NCI-H774 (cell line): Measurements from ENCODE around the gene ACBD6.

Source experiments
- DNase-seq: peaks from one replicate; lab custom pipeline; 2025; lab: John Stamatoyannopoulos, UW

ACBD6 gene

DNA sequence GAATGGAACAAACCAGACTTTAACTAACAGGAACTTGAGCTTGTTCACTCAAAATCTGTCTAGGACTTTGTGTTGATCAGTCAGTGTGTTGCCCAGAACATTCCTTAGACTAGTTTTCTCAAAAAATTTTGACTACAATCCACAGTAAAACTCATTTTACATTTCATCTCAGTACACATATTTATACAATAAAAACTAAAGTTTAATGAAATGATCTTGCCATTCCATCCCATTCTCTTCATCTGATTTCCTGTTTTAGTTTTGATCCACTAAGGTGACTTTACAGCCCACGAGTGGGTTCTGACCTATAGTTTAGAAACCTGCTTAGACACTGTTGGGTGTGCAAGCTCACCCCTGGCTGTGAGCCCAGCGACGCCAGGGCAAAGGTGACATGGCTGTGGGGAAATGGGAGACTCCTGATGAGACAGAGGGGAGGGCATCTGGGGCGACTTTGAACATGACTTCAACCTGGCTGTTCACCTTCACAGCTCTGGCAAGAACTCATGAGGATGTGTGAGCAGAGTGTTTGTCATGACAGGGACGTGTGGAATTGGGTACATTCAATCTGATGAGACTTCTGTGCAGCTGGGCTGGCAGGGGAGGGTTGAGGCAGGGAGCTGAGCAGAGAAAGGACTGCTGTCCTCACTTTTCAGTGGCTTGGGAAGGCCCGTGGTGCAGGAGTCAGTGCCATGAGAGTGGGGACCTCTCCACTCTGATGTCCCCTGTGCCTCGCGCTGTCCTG, 231.7 kb downstream of the ACBD6 start:
- no peak for DNase-seq

DNA sequence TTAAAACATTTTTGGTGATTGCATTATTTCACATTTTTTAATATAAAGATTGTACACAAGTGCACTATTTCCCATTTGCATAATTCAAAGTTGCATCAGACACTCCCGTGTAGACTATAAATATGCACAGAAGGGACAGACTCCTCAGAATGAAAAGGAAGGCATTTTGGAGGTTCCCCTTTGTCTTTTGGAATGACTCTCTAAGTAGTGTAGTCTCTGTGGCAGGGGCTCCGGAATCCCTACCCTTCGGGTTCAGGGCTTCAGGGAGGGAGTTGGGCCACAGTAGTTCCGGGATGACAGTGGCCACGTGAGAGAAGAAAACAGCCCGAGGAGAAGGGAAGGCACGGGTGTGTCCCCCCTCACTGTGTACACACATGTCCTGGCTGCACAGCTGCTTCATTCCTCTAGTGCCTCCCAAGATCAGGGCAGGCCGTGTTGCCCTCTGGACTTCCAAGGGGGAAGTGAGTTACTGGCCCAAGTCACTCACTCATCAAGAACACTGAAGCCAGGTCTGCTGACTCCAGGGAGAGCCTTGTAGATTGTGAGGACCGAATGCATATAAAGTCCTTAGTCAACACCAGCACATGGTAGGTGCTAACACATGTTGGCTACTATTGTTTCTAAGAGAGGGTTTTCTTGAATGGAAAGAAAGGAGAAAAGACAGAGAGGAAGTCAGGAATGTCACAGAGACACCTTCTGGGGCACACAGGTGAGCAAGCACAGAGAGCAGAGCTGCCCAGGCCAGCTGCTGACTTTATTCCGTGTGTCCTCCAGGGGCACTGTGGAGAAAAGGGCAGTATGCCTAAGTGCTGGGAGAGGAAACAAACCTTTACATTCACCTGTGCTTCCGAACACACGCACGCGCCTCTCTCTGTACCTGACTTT, 232.5 kb downstream of the ACBD6 start:
- peak; percentile 44 for DNase-seq

DNA sequence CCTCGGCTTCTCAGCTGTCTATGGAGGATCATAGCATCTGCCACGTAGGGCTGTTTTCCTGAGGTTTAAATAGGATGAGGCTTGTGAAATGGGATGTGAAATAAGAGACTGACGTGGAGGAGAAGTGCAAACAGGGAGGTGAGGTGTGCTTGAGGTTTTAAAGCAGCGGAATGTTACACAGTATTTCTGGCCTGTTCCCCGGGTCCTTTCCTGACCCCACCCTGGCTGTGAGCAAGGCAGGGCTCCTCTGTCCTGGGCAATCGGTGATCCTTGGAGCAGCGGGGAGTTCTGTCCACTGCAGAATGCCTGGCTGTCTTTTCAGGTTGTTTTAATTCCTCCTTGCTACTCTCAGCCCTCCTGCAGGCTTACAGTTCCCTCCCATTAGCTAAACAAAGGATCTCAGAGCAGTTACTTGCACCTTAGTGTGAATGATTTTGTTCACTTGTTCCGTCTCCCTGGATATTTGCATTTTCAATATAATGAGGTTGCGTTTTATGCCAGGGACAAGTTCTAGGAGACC, 233.8 kb downstream of the ACBD6 start:
- no peak for DNase-seq

DNA sequence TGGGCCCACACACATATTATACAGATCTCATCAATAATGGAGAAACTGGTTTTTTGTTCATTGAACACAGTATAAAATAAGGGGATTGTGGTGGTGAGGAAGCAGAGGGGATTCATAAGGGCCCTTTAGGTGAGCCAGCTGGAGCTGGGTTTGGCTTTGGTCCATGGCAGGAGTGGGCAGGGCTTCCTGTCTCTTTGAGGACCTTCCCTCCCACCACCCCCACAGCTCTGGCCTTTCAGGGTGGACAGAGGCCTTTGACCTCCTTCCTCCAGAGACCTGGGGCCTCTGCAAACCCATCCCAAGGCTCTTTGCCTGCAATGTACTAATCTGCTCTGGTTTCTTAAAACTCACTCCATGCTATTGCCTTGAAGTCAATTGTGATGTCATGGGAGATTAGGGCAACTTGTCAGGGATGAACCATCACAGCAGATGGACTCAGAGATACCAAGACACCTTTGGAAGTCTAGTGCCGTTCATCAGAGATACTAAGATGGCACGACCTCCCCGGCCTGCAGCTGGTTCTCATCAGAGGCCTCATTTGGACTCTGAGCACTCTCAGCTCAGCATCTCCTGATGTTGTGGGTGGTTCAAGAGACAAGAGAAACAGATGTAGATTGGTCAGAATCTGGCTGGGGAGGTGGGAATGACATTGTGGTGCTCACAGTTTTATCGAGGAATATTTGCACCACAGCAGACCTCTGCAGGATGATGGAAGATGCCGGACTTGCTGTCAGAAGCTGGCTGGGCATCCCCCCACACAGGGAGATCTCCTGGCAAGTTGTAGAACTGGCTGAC, 234.4 kb downstream of the ACBD6 start:
- DNase-seq = no peak

DNA sequence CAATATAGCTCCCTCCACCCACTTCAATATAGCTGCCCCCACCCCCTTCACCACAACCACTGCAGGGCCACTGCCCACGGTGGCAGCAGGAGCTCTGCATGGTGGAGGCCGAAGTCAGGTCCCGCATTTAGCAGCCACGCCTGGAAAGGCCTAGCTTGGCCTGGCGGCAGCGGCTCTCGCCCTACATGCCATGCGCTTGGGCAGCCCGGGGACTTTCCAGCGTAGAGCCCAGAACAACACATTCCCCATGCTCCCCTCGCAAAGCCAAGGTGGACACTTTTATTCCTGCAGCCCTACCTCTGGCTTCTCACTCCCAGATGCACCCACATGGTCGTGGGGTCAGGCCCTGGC, 235.2 kb downstream of the ACBD6 start:
- DNase-seq = no peak

DNA sequence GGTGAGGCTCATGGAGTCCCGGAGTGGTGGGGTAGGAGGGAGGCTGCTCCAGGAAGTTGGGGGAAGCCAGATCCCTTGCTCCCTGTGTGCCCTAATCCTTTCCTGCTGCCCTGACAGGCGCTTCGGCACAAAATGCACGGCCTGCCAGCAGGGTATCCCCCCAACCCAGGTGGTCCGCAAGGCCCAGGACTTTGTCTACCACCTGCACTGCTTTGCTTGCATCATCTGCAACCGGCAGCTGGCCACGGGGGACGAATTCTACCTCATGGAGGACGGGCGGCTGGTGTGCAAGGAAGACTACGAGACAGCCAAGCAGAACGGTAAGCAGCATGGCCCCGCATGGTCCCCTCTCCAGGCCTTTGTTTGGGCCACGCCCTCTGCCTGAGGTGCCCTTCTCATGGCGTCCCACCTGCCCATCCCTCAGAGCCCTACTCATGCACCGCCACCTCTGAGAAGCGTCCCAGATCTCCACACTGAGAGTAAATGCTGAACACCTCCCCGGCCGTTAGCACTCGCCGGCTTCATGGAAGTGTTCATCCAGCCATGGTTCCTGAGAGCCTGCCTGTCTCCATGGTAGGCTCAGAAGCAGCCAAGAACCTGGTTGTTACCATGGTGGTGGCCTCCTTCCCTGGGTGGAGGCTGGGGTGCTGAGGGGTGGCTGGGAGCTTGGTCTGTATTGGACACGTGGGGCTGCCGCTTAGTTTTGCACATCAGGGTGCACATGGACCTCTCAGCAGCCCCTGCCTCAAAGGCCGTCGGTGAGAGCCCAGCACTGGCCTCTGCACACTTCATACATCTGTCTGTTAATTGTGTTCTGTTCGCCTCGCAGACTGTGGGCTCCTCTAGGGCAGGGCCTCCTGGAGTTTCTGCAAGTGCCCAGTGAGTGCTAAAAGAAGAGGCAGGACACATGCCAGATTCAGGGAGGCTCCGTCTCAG, 235.8 kb downstream of the ACBD6 start:
- DNase-seq = no peak

DNA sequence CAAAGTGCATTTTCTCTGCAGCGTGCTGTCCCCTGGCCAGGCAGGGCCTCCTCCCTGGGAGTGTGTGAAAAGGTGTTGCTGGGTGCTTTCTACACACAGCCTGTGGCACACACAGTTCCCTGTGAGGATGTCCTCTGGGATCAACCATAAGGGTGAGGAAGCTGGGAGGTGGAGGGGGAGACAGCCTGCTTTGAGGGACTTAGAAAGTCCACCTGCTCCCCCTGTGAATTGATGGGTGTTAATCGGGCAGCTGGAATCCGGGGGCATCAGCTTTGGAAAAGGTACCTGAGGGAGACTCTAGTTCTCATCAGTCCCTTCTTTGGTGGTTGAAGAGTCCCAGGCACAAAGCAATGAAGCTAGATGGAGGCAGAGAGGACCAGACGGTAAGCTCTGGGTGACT, 236.5 kb downstream of the ACBD6 start:
- no peak for DNase-seq

DNA sequence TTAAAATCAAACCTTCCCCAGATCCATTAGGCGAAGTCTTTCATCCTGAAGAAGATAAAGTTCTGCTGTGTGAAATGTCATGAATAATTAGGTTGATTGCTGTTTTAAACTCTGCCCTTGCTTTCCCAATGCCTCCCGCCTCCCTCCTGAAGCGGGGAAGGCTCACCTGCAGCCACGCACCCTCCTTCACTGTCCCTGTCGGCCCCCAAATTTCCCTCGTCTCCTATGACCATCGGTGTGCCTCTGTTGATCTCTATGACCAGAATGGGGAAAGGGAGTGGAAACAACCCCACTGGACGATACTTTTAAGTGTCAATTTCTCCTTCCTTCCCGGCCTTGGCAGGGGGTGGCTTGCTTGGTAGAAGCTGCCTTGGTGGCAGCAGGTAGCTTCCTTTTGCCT, 237.2 kb downstream of the ACBD6 start:
- DNase-seq = no peak

DNA sequence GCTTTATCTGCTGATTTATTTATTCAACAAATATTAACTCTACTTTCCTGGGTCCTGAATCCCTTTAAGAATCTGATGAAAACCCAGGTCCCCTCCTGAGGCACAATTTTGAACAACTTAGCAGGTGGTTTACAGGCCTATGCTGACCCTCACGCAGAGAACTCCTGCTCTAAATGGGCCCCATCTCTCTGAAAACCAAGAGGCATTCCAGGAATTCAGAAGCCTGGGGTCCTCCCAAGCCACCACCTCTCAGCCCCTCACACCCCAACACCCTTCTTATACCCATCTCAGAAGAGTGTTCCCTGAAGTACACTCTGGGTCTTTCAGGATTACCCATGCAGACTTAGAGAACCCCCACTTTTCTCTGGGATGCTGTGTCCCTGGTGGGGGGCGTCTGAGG, 237.8 kb downstream of the ACBD6 start:
- no peak for DNase-seq

DNA sequence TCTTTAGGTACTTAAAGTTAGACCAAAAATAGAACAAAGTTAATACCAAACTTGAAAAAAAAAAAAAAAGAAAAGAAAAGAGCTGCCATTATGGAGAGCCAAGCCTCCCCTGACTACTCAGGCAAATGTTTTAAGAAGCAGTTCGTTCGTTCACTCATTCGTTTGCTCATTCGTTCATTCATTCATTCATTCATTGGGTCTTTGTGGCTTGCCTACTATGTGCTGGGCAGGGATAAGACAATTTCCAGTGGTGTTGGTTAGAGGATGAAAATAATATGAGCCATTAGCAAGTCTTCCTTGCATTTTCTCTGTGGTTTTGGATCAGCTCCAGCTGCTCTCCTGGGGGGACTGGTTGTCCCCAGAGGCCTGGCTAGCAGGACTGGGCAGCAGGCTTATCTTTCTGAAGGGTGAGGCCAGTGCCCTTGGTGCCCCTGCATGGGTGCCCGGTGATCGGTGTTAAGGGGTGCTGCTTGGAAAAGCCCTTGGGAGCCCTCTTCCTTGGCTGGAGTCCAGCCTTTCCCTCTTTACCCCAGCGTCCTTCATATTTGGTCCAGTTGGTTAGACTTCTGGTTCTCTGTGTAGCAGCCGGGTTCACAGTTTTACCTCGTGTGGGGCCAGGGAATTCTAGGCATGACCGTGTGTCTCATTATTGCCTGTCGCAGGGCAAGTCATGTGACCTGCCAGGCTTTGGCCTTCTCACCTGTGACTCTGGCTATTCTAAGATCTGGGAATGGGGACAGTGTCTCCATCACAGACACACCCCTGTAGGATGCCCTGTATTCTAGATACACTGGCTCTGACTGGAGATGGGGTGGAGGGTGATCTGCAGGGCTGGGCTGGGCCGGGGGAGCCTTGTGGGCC, 239.5 kb downstream of the ACBD6 start:
- DNase-seq = no peak

DNA sequence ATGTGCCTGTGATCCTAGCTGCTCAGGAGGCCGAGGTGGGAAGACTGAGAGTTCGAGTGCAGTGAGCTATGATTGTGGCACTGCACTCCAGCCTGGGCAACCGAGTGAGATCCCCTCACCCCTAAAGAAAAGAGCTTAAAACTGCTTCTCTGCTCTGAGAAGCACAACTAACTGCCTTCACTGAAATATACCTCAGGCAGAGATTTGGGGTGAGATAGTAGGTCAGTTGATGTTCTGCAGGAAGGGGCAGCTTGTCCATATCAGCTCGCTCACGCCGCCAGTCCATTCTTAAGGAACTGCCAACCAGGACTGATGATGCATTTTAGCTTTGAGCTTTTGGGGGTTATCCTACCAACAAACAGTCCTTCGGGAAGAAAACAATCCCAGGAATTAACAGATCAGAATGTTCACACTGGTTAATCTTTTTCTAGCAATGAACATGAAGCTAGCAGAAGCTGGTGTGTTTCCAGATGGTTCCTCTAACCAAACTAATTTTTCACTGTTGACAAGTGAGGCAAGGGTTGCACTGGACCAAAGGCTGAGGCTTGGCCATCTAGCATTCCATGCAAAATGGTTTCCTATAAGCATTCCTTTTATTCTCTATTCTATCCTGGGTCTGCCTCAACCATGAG, 240.7 kb downstream of the ACBD6 start:
- no peak for DNase-seq

DNA sequence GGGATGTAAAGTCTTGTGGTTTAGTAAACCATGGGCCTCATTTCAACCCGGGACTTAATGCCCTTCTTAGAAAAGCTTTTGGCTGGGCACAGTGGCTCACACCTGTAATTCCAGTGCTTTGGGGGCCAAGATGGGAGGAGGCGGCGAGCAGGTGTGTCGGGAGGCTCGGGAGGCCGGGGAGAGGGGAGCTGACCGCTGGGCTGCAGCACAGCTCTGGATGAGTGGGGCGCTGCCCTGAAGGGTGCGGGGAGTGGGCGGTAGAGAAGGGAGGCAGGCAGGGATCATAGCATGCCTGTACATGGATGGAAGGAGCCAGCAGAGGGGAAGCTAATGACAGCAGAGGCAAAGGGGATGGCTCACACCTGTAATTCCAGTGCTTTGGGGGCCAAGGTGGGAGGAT, 241.3 kb downstream of the ACBD6 start:
- DNase-seq = no peak

DNA sequence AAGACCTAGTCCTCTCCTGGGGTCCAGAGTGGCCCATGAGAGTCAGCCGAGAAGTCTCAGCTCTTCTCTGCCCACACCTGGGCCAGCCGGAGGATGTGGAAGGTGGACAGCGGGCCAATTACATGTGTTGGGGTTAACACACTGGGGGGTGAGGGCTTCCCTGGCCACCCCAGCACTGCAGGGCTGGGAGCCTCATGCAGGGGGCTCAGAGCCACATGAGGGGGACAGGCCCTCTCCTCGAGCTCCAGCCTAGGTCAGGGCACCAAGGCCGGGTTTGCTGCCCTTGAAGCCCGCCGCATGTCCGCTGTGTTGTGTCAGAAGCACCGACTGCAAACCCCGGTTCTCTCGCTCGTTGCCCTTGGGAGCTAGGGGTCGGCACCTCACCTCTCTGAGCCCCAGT, 241.8 kb downstream of the ACBD6 start:
- DNase-seq = no peak

DNA sequence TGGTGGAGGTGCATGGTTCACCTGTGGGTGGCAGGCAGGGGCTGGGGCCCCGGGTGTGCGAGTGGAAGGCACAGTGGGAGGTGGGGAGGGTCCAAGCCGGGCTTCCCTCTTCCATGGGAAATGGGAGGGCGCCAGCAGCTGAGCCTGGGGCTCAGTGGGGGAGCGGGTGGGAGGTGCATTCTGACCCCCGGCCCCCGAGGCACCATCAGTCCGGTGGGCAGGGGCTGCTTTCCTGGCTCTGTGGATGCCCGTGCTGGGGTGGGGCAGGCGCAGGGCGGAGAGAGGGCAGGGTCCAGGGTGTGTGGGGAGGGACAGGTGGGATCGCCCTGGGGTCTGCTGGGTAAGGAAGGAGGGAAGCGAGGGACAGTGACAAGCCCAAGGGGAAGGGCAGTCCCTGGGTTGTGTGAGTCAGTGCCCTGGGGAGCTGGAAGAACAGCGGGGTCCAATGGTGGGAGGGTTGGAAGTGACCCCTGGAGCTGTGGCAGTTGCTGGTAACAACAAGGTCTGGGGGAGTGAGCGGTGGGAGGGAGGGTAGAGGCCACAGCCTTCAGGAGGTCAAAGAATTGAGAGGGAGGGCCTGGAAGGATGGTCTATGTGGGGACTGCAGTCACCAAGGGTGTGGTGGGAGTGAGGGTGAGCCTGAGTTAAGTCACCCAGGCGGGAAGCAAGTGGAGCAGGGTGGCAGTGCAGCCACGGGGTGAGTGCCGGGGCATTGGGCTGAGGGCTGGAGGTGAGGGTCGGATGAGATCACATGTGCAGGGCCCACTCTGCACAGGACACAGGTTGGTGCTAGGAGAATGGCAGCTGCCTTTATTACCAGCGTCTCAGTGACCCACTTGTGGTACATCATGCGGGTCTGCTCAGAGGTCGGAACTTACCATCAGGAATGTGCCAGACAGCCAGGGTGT, 242.7 kb downstream of the ACBD6 start:
- DNase-seq = no peak

DNA sequence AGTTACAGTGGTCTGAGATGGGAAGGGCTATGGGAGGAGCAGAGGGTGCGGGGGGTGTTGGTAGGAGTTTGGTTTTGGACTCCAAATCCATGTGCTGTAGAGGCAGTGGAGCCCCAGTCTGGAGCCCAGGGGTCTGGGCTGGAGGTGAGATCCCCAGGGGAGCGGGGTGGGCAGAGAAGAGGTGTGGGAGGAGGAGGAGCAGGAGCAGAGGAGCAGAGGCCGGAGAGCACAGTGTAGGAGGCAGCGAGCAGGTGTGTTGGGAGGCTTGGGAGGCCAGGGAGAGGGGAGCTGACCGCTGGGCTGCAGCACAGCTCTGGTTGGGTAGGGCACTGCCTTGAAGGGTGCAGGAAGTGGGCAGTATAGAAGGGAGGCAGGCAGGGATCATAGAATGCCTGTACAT, 243.4 kb downstream of the ACBD6 start:
- DNase-seq = no peak

DNA sequence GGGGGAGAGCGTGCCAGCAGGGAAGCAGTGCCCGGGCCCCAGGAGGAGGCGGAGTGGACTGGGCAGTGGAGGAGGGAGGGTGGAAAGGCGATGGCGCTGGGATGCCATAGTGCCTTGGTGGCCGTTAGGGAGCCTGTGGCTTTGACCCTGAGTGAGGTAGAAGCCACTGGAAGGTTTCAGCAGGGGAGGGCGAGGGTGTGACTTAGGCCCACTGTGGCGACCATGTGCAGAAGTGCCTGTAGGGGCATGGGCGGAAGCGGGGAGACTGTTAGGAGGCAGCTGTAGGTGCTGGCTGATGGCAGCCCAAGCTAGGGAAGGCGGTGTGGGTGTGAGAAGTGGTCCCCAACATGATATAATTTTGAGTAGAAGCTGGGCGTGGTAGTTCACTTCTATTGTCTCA, 244.1 kb downstream of the ACBD6 start:
- DNase-seq = no peak

DNA sequence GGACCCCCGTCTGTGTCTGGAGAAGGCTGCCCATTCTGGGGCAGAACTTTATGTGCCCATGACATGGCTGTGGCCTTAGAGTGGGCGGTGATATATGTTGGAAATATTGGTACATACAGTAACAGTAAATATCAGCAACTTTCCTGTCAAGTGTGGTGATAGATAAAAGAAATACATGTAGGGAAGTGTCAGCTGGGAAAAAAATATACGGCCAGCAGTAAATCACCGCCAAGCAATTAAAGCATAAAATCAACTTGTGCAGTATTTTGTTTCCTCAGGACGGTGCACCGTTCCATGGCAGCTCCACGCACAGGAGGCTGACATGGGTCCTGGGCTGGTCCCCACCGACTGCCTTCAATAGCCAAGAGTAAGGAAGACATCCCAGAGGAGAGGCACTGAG, 244.9 kb downstream of the ACBD6 start:
- no peak for DNase-seq

DNA sequence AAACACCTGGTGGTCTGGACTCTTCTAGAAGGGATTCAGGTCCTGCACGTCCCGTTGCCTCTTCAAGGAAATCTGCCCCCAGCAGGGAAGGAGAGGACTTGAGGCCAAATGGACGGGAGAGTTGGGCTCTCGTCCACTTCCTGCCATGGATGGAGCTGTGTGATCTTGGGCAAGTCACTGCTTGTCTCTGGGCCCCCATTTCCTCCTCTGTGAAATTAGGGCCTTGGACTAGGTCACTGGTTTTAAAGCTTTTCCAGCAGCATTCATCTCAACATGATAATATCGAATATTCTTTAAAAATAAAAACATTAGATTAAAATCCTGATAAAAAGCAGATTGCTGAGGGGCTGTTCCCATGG, 245.4 kb downstream of the ACBD6 start:
- no peak for DNase-seq
